Measurements from ENCODE around the gene KLHL29. TPM values are rescaled to one million over a fixed set of nuclear protein-coding genes. Genes with fewer than 3 reads are reported as not detected.

Gene KLHL29
- total RNA-seq, 1 experiment from 2014 or later, result 1.9 TPM

GRCh38 chr2:23487735-23488492 is 102.9 kb downstream of the KLHL29 start:
- Histone ChIP-seq H3K4me1 (replicated peaks) (peaks cover 5% of the 10 kb centered on the region; the same call in 1 of the 2 replicates), H3K27ac (no peak overlapping the region), H3K4me3 (no peak overlapping the region), H3K9me3 (replicated peaks) (no peaks in the 10 kb centered on the region), H3K36me3 (no peaks in the 10 kb centered on the region), H3K27me3 (replicated peaks) (no peaks in the 10 kb centered on the region)
- peak; percentile 31 to 64 for DNase-seq (ENCODE audit: low read depth in 1 of 2, low spot score in 2 of 2)

GRCh38 chr2:23488584-23488983 is 103.6 kb downstream of the KLHL29 start:
- H3K27me3 ChIP-seq (replicated peaks), result no peaks in the 10 kb centered on the region

GRCh38 chr2:23489471-23490322 is 104.7 kb downstream of the KLHL29 start:
- Histone ChIP-seq H3K27me3 (replicated peaks) (no peaks in the 10 kb centered on the region), H3K27ac (no peak overlapping the region), H3K36me3 (no peaks in the 10 kb centered on the region), H3K9me3 (replicated peaks) (no peaks in the 10 kb centered on the region), H3K4me3 (no peak overlapping the region), H3K4me1 (replicated peaks) (peaks cover 5% of the 10 kb centered on the region; the same call in 1 of the 2 replicates)
- no peak for DNase-seq (ENCODE audit: low read depth in 1 of 2, low spot score in 2 of 2)

More at GRCh38 chr2:23488584-23488983, 103.6 kb downstream of the KLHL29 start:
- no peak for DNase-seq (ENCODE audit: low read depth in 1 of 2, low spot score in 2 of 2)
- Histone ChIP-seq H3K4me3 (no peak overlapping the region), H3K27ac (no peak overlapping the region), H3K4me1 (replicated peaks) (peaks cover 5% of the 10 kb centered on the region; the same call in 1 of the 2 replicates), H3K36me3 (no peaks in the 10 kb centered on the region), H3K9me3 (replicated peaks) (no peaks in the 10 kb centered on the region)

GRCh38 chr2:23491591-23492336 is 106.8 kb downstream of the KLHL29 start:
- H3K27me3 ChIP-seq (replicated peaks), result no peaks in the 10 kb centered on the region
- H3K4me3 ChIP-seq, result no peak overlapping the region
- no peak overlapping the region for H3K27ac ChIP-seq
- H3K9me3 ChIP-seq (replicated peaks), result no peaks in the 10 kb centered on the region
- no peaks in the 10 kb centered on the region for H3K36me3 ChIP-seq
- DNase-seq (ENCODE audit: low read depth in 1 of 2, low spot score in 2 of 2), result no peak
- H3K4me1 ChIP-seq (replicated peaks), result peaks cover 5% of the 10 kb centered on the region; the same call in 1 of the 2 replicates

GRCh38 chr2:23492337-23492675 is 107.3 kb downstream of the KLHL29 start:
- no peak overlapping the region for H3K4me3 ChIP-seq
- no peaks in the 10 kb centered on the region for H3K27me3 ChIP-seq (replicated peaks)
- H3K4me1 ChIP-seq (replicated peaks), result peaks cover 5% of the 10 kb centered on the region; the same call in 1 of the 2 replicates
- no peak overlapping the region for H3K27ac ChIP-seq
- no peak for DNase-seq (ENCODE audit: low read depth in 1 of 2, low spot score in 2 of 2)
- no peaks in the 10 kb centered on the region for H3K9me3 ChIP-seq (replicated peaks)
- no peaks in the 10 kb centered on the region for H3K36me3 ChIP-seq

- no peak overlapping the region for H3K27ac ChIP-seq
- H3K9me3 ChIP-seq (replicated peaks), result no peaks in the 10 kb centered on the region
- H3K4me1 ChIP-seq (replicated peaks), result peaks cover 2% of the 10 kb centered on the region; the same call in 1 of the 2 replicates
- H3K4me3 ChIP-seq, result no peak overlapping the region
- no peaks in the 10 kb centered on the region for H3K36me3 ChIP-seq
- no peak for DNase-seq (ENCODE audit: low read depth in 1 of 2, low spot score in 2 of 2)
- H3K27me3 ChIP-seq (replicated peaks), result no peaks in the 10 kb centered on the region
These were observed 107.9 kb downstream of the KLHL29 start for GRCh38 chr2:23492921-23493320.

- DNase-seq (ENCODE audit: low read depth in 1 of 2, low spot score in 2 of 2), result no peak
- no peaks in the 10 kb centered on the region for H3K9me3 ChIP-seq (replicated peaks)
- H3K4me3 ChIP-seq, result no peak overlapping the region
- H3K27ac ChIP-seq, result no peak overlapping the region
- H3K36me3 ChIP-seq, result no peaks in the 10 kb centered on the region
- no peaks in the 10 kb centered on the region for H3K4me1 ChIP-seq (replicated peaks)
- no peaks in the 10 kb centered on the region for H3K27me3 ChIP-seq (replicated peaks)
These were observed 108.9 kb downstream of the KLHL29 start for GRCh38 chr2:23493846-23494245.

- no peaks in the 10 kb centered on the region for H3K27me3 ChIP-seq (replicated peaks)
- H3K36me3 ChIP-seq, result no peaks in the 10 kb centered on the region
- no peak overlapping the region for H3K4me3 ChIP-seq
- no peak overlapping the region for H3K27ac ChIP-seq
- no peaks in the 10 kb centered on the region for H3K9me3 ChIP-seq (replicated peaks)
- H3K4me1 ChIP-seq (replicated peaks), result no peaks in the 10 kb centered on the region
- no peak for DNase-seq (ENCODE audit: low read depth in 1 of 2, low spot score in 2 of 2)
These were observed 109.3 kb downstream of the KLHL29 start for GRCh38 chr2:23494286-23494685.

GRCh38 chr2:23495661-23496114 is 110.7 kb downstream of the KLHL29 start:
- no peaks in the 10 kb centered on the region for H3K27me3 ChIP-seq (replicated peaks)
- no peaks in the 10 kb centered on the region for H3K9me3 ChIP-seq (replicated peaks)
- DNase-seq (ENCODE audit: low read depth in 1 of 2, low spot score in 2 of 2), result no peak
- H3K36me3 ChIP-seq, result no peaks in the 10 kb centered on the region
- no peak overlapping the region for H3K27ac ChIP-seq
- H3K4me1 ChIP-seq (replicated peaks), result no peaks in the 10 kb centered on the region
- no peak overlapping the region for H3K4me3 ChIP-seq

GRCh38 chr2:23496456-23496855 is 111.5 kb downstream of the KLHL29 start:
- Histone ChIP-seq H3K27me3 (replicated peaks) (no peaks in the 10 kb centered on the region), H3K4me3 (no peak overlapping the region), H3K36me3 (no peaks in the 10 kb centered on the region), H3K27ac (no peak overlapping the region), H3K9me3 (replicated peaks) (no peaks in the 10 kb centered on the region), H3K4me1 (replicated peaks) (no peaks in the 10 kb centered on the region)
- no peak for DNase-seq (ENCODE audit: low read depth in 1 of 2, low spot score in 2 of 2)

- H3K4me3 ChIP-seq, result no peak overlapping the region
- H3K27me3 ChIP-seq (replicated peaks), result no peaks in the 10 kb centered on the region
- H3K4me1 ChIP-seq (replicated peaks), result no peaks in the 10 kb centered on the region
- no peak overlapping the region for H3K27ac ChIP-seq
- H3K36me3 ChIP-seq, result no peaks in the 10 kb centered on the region
- H3K9me3 ChIP-seq (replicated peaks), result no peaks in the 10 kb centered on the region
- DNase-seq (ENCODE audit: low read depth in 1 of 2, low spot score in 2 of 2), result peak in 1 of 2 experiments; percentile 19
These were observed 112.1 kb downstream of the KLHL29 start for GRCh38 chr2:23497063-23497462.

- no peak for DNase-seq (ENCODE audit: low read depth in 1 of 2, low spot score in 2 of 2)
- no peaks in the 10 kb centered on the region for H3K9me3 ChIP-seq (replicated peaks)
These were observed 112.6 kb downstream of the KLHL29 start for GRCh38 chr2:23497536-23497935.

GRCh38 chr2:23498943-23499342 is 114.0 kb downstream of the KLHL29 start:
- no peak for DNase-seq (ENCODE audit: low read depth in 1 of 2, low spot score in 2 of 2)
- Histone ChIP-seq H3K4me3 (no peak overlapping the region), H3K4me1 (replicated peaks) (no peaks in the 10 kb centered on the region), H3K27ac (no peak overlapping the region), H3K27me3 (replicated peaks) (no peaks in the 10 kb centered on the region), H3K9me3 (replicated peaks) (no peaks in the 10 kb centered on the region), H3K36me3 (no peaks in the 10 kb centered on the region)

More at GRCh38 chr2:23497536-23497935, 112.6 kb downstream of the KLHL29 start:
- no peak overlapping the region for H3K4me3 ChIP-seq
- no peak overlapping the region for H3K27ac ChIP-seq
- H3K4me1 ChIP-seq (replicated peaks), result no peaks in the 10 kb centered on the region
- no peaks in the 10 kb centered on the region for H3K27me3 ChIP-seq (replicated peaks)
- no peaks in the 10 kb centered on the region for H3K36me3 ChIP-seq

All from SJSA1 (cell line).